Smooth muscle cell of the brain vasculature (primary cell): ENCODE results near the gene TMEM272.

ENCODE experiments used
- DNase-seq: peaks from one replicate; pipeline ENCODE4 v3.0.0-alpha.2; 2012; ENCODE audit warnings: low read depth, low spot score

Gene TMEM272

DNA sequence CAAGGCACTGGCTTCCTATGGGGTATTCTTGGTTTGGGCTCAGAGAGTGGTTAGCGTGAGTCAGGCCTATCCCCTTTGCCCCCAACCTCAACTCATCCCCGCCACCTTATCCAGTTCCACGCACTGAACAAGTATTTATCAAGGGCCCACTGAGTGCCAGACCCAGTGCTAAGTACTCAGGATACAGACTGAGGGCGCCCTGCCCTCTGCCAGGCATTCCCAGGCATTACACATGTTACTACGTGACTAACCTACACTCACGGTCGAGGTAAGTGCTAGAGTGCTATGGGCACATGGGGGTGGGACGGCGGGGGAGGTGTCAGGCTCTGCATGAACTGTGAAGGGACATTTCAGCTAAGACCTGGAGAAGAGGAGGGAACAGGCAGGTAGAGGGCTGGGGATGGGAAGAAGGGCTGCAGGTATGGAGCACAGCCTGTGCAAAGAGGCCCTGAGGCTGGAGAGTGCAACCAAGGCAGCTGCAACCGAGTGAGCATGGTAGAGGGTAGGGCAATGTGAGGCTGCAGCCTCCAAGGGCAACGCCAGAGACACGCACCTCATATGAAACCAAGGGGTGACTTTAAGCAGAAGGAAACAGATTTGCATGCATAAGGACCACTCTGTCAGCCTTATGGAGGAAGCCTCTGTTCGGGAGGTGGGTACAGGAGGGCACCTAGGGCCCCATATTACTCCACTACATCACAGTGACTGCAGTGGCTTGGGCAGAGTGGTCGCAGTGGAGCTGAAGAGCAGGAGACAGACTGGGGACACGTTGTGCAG, 63.5 kb downstream of the TMEM272 start:
- no peak for DNase-seq

DNA sequence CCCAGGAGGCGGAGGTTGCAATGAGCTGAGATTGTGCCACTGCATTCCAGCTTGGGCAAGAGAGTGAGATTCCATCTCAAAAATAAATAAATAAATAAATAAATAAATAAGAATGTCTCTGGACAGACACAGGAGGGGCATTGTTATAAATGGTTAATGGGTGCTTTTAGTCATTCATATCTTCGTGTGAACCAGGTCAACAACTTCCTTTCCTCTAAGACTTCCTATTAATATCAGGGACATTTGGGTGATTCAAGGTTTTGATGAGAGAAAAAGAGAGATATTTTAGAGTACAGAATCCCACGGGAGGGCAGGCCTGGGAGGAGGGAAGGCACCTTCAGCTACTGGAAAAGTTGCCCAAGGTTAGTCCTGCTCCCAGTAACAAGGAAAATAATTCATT, 64.9 kb downstream of the TMEM272 start:
- no peak for DNase-seq

GRCh38 chr13:51778392-51778791, 66.6 kb downstream of the TMEM272 start:
- no peak for DNase-seq

GRCh38 chr13:51777921-51778320, 67.1 kb downstream of the TMEM272 start:
- no peak for DNase-seq

DNA sequence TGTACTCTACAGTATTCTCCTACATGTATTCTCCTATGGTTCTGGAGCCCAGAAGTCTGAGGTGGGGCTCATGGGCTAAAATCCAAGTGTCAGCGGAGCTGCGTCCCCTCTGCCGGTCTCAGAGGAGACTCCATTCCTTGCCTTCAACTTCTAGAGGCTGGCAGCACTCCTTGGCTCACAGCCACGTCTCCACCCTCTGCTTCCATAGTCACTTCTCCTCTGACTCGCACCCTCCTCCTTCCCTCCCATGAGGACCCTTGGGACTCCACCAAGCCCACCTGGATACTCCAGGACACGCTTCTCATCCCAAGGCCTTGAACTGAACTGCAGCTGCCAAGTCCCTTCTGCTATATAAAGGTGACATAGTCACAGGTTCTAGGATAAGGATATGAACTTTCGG, 68.8 kb downstream of the TMEM272 start:
- no peak for DNase-seq

DNA sequence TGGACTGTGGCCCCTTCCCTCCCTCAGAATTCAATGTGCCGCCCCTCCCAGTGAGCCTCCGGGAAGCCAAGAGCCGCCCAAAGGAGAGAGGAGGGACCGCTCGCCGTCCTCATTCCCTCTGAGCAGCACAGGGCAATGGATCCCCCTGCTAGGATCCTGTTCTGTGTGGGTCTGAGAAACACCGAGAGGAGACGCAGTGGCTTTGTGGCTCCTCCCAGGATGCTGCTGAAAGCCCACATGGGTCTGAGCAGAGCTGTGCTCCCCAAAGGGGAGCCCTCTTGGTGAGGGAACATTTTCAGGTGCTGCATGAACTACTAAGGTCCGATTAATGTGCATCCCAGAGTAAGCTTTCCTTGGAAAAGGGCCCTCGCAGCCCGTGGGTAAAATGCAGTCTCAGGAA, 71.5 kb downstream of the TMEM272 start:
- no peak for DNase-seq

DNA sequence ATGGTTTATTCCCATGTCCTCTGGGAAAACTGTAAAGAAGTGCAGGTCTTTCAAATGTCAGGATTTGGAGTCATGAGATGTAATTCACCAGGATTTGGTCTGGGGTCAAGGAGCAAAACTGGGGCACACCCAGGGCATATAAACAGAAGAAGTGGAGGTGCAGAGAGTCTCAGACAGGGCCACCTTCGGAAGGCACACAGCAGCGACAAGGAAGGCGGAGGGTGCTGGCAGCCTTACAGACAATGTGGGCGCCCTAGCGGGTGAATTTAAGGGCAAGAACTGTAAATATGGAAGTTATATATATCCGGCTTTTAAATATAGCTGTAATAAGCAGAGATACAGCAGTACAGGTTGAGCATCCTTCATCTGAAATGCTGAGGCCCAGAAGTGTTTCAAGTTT, 72.2 kb downstream of the TMEM272 start:
- no peak for DNase-seq

GRCh38 chr13:51772105-51772455, 72.9 kb downstream of the TMEM272 start:
- DNase-seq, result no peak

DNA sequence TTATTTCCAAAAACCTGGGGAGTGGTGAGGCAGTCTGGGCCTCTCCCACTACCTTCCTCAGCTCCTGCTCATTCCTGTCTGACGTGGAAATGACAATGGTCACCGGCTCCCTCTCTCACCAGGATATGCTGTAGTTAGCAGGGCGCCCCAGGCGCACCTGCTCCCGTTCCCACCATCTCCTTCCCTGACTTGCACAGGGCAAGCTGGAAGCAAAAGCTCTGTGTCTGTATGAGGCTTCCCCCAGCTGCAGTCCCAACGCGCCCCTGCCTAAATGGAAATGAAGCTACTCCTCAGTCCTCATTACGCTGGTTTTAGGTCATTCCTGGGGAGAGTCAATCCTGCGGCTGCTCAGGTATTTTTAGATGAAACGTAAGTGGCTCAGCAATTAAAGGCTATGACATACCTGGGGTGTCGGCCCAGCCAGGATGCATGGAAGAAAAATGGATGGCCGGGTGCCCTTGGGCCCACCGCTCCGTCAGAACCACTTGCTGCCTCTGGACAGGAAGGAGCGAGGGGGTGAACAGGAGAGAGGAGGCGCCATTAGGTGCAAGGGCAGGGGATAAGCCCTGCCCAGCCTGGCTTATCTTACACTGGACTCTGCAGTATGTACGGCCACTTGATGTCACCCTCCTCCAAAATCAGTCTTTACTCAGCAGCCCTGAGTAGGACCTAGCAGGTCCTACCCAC, 73.4 kb downstream of the TMEM272 start:
- no peak for DNase-seq

DNA sequence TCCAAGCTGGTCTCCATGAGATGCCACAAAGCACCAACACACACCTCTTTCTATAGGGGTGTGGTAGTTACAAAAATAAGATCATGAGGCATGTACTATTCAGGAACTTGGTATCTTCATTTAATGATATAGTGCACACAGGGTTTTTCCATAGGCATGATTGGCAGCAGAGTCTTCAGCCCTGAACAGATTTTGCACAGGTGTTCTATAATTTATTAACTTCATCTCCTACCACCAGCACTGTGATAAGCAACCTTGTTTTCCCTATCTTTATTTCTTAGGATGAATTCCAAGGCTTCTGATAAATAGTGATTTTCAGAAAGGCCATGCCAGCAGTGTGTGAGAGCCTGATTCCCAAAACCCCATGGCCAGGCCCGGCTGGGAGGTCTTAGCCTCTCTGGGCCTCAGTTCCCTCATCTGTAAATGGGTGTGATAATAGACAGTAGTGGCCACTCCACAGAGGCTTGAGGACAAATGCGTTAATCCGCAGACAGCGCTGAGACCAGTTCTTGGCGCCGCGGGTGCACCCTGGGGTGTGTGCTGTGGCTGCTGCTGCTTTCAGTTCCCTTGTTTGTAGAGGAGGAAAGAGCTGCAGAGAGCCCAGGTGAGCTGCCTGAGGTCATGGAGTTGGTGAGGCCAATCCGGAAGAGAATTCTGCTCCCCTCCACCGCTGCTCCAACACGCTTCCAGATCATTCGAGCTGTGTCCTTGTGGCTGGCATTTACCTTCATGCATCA, 74.1 kb downstream of the TMEM272 start:
- no peak for DNase-seq

DNA sequence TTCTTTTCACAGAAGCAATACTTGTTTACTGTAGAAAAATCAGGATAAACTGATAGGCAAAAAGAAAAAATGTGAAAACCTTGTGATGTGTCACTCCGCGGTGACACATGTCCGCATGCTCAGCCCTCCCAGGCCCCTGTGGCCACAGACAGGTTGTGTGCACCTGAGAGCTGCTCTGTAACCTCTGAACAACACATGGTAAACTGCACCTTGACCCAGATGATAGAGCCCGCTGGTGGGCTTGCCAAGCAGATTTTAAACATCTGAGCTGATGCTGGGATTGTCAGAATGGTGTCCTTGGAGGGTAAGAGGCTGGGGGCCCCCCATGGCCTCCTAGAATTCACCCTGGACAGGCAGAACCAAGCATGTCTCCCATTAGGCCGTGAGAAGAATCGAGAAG, 74.8 kb downstream of the TMEM272 start:
- DNase-seq, result no peak

GRCh38 chr13:51769455-51770127, 75.4 kb downstream of the TMEM272 start:
- DNase-seq, result no peak

DNA sequence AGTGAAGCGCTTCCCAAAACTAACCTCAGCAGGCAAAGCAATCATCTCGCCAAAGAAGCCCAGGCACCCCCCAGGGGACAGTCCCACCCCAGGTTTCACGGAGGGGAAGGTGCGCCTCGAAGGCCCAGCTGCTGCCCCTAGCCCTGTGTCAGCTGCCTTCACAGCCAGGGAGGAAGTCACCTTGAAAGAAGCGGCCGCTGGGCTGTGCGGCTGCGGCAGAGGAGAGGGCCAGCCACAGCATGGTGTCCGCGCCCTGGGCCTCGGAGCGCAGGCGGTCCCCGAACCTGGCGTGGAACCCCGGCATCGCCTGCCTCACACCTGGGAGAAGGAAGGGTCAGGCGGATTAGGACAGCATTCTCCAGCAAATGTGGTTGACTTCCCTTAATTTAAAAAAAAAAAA, 76.0 kb downstream of the TMEM272 start:
- no peak for DNase-seq

GRCh38 chr13:51768378-51768921, 76.5 kb downstream of the TMEM272 start:
- no peak for DNase-seq

GRCh38 chr13:51767100-51767499, 77.9 kb downstream of the TMEM272 start:
- no peak for DNase-seq

DNA sequence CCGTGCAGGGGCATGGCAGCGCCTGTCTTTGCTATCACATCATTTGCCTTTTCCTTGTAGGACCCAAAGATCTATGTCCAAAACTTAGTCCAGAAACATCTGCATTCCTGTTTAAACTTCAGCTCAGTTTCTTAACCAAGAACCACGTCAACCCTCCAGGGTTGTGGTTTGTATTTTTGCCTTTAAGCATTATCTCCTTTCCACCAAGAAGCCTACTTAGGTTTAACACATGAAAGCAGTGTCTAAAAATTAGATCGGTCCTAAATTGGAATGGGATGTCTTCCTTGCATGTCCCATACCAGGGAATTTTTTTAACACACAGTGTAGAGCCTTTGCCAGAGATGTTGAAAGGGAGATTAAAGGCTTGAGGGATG, 79.8 kb downstream of the TMEM272 start:
- no peak for DNase-seq

GRCh38 chr13:51764184-51765141, 80.5 kb downstream of the TMEM272 start:
- peak; percentile 56 for DNase-seq

GRCh38 chr13:51763486-51763885, 81.5 kb downstream of the TMEM272 start:
- DNase-seq, result no peak
